Activated CD4-positive, alpha-beta T cell treated with anti-CD3 and anti-CD28 coated beads for 1 hour (primary cell): ENCODE measurements around the gene APOBEC4.

ENCODE experiments used
- DNase-seq: peaks from one replicate; pipeline ENCODE4 v3.0.0-alpha.2; 2020

Gene APOBEC4

GRCh38 chr1:183674339-183674738 is 21.2 kb upstream of the APOBEC4 start:
- DNase-seq: no peak

- no peak for DNase-seq
Observed at GRCh38 chr1:183673605-183674323, 20.6 kb upstream of the APOBEC4 start.

DNA sequence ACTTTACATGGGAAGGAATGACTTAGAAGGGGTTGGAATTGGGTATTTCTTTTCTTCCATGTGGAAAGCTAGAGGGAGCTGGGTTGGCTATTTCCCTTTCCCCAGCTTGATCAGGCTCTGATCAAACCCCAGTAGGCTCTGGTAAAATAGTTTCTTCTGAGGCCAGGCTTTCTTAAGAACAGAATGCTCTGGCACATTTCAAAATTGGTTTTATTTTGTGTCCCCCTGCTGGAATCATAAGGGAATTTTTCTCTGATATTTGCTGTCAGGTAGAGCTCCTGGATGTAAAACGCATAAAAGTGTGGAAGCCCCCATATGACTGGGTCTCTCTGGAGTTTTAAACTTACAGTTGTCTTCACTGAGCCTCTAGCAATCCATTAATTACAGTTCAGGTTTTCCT is 17.1 kb upstream of the APOBEC4 start:
- no peak for DNase-seq

- no peak for DNase-seq
Observed at GRCh38 chr1:183656355-183656754, 3.2 kb upstream of the APOBEC4 start.

DNA sequence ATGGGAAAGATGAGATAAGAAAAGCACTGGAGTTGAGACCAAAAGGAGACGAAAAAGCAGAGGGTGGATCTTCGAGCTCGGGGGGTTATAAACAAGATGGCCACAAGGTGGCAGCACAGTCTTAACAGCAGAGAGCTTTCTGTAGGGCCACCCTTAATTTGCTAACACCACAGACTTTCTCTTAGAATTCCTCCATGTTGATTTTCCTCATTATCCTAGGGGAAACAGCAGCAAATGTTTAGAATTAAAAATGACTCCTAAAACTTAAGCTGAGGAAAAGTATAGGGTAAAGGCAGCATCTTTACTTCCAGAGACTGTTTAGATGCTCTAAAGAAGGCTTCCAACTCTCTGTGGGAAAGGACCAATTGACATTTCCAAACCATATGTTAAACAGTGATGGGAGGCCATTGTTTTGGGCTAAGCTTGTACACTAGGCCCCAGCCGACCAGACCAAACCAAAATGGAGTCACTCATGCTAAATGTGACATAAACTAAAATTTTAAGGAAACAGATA is 2.5 kb upstream of the APOBEC4 start:
- peak; percentile 54 for DNase-seq

GRCh38 chr1:183654706-183655105 is 1.6 kb upstream of the APOBEC4 start:
- DNase-seq: no peak

- no peak for DNase-seq
Observed at GRCh38 chr1:183653876-183654451, 848 bp upstream of the APOBEC4 start.

DNA sequence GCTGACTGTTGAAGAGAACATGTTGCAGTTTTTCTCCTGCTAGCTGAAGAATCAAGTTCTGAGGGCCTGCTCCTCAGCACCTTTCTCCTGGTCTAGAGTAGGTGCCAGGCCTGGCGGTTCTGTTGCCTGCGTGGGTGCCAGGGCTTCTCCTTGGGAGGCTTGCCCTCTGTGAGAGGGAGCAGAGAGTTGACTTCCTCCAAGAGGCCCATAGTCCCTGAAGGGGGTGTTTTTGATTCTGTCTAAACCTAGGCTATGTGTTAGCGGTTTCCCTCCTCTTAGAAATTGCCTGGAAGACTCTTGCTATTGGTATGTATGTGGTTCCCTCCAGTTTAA is 312 bp upstream of the APOBEC4 start:
- no peak for DNase-seq

- no peak for DNase-seq
Observed at GRCh38 chr1:183652107-183652506, 1.0 kb downstream of the APOBEC4 start.

DNA sequence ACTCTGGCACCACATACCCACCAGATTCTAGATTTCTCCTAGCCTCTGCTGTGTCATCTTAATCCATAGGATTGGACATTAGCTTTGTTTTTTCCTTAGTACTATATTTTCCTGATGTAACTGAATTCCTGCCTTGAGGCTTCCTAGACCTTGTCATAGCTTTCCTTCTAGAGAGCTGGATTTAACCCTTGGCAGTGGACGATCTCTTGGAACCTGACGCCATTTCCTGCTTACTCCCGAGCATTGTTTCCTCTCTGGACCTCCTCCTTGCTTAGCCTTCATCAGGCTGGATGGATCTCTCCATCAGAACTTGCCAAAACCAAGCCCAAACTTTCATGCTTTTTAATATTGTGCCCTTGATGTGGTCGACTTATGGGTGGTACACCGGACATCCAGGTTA is 1.5 kb downstream of the APOBEC4 start:
- no peak for DNase-seq

DNA sequence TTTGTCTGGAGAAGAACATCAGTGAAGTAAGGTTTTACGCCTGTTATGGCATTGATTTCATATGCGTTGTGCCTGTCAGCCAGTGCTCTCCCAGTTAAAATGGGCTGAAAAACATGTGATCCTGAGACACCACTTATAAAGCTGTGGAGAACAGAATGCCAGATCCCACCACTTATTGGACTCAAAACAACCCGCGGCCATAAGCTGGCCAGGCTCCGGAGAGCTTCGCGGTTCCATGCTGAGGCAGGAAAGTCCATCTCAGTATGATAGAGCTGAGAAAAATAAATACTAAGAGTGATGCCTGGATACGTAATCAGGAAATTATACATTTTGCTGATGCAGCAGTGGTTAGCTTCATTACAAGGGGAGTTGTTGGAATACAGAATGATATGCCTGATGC is 5.1 kb downstream of the APOBEC4 start:
- DNase-seq: no peak

DNA sequence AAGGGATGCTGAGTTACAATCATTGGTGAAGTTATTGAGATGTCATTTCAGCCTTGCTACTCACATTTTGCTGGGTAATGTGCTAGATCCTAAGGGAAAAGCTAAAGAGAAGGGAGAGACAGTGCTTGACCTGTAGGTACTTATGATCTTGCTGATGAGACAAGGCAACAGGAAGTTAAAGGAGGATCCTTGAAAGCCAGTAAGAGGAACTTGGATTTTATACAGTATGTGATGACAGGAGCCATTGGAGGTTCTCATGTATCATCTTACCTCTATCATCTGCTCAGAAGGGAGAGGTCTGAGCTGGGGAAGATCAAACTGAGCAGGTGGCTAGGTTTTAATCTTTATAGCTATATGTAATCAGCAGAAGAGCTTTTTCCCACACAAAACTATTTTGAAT is 6.3 kb downstream of the APOBEC4 start:
- no peak for DNase-seq

DNA sequence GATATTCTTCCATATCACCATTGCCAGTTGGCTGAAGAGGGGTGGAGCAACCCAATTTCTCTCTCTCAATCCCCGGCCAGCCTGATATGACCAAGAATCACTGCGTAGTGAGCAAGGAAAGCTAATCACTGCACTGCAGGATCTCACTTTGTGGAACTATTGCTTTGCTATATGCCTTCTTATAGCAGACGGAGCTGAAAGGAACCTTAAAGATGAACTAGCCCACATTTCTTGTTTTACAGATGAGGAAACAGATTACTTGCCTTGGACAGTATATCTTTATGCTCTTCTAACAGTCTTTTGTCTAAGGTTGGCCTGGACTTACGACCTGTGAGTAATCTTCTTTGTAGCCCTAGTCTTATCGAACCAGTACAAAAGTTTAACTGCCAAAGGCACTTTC is 7.6 kb downstream of the APOBEC4 start:
- no peak for DNase-seq

DNA sequence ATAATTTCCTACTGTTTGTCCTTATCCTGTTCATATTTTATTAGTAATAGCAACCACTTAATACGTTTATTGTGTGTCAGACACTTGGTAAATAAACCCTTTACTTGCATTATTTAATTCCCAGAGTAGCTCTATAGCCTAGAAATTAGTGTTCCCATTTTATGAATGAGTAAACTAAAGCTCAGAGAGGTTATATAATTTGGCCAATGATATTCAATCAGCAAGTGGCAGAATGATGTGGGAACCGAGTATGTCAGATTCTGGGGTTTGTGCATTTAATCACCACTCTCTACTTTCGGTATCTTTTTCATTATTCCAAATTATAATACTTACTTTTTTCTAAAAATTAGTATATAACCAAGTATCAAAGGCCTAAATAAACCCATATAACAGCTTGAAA is 10.9 kb downstream of the APOBEC4 start:
- no peak for DNase-seq

- no peak for DNase-seq
Observed at GRCh38 chr1:183640193-183640592, 12.9 kb downstream of the APOBEC4 start.

GRCh38 chr1:183638649-183639387 is 14.3 kb downstream of the APOBEC4 start:
- DNase-seq: no peak

- no peak for DNase-seq
Observed at GRCh38 chr1:183636783-183637182, 16.3 kb downstream of the APOBEC4 start.

DNA sequence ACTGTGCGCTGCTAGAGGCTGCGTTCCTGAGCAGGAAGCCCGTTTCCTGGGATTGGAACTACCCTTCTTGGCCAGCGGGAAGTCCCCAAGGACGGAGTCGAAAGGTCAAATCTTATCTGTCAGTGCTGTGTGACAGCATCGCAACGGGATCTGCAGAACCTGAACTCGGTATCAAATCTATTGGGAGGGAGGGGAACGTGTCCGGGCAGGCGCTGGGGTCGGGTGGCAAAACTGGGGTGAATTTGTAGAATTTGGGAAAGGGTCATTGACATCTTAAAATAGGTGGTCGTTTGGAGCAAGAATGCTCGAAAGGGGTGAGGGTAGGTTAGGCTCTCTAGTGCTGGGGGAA is 16.8 kb downstream of the APOBEC4 start:
- no peak for DNase-seq

DNA sequence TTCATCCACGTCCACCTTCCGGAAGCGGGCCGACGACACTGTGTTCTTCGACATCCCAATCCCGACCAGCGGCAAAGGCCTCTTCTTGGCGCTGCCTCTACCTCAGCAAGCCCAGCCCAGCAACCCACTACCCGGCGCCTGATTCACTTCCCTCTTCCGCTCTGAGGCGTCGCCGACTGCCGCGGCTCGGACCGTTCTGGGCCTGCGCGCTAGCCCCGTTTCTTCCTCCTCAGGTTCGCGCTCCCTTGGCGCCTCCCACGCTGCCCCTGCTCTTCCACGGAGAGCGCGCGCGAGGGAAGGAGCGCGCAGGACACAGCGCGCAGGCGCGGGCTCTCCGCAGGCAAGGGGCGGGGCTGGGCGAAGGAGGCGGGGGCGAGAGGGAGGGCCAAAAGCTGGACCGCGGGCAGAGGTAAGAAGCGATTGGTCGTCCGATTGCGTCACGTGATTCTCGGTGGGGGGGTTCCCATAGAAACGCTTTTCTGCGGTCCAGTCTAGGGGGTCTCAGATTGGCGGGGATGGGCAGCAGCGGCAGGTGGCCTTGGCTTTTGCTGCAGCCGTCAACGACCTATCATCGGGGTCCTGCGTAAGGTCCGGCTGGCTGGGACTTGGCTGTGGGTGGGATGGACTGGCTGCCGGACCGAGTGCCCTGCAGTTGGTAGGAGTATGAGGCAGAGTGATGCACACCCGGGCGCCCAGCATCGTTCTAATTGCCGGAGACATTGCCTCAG is 17.3 kb downstream of the APOBEC4 start, which contains the start of gene ARPC5:
ARPC5 (minus strand) TSS at position 178 of the 728 bp plus-strand sequence; CDS start at position 54, 124 bp downstream.
- peak; percentile 93 for DNase-seq

DNA sequence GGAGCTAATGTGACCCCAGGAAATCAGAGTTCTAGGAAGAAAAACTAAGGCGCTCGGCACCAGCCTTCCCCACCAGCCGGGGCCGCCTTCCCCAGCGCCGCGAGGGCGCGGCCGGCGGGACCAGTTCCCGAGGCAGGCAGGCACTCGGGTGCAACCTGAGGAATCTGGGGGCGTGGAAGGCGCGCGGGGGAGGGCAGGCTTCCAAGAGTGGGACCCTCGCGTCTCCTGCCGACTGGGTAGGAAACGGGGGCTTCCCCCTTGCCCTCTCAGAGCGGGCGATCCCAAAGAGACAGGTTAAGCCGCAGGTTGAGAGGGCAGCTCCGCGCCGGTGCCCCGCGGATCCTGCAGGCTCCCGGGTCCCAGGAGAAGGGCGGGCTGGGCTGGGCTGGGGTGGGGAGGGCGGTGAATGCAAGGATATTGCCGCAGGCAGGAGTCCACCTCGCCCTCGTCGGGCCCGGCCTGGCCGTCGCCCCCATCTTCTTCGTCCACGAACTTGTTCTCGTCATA is 18.0 kb downstream of the APOBEC4 start:
- no peak for DNase-seq

GRCh38 chr1:183634429-183635065 is 18.6 kb downstream of the APOBEC4 start:
- no peak for DNase-seq

- no peak for DNase-seq
Observed at GRCh38 chr1:183633676-183634343, 19.3 kb downstream of the APOBEC4 start.
